HepG2 (cell line): ENCODE data around the gene ZNF584. TPM values are rescaled to one million over a fixed set of nuclear protein-coding genes. Genes with fewer than 3 reads are reported as not detected.
A peak's percentile ranks its signal among the peaks of the same experiment; 100 is the strongest.

Source experiments
- AHR ChIP-seq: IDR thresholded peaks from 2 replicates; pipeline ENCODE4 v1.6.1; 2018; ENCODE audit warnings: missing genetic modification reagents, missing compliant biosample characterization
- ARHGAP35 ChIP-seq: sonication (generic); formaldehyde crosslinking; IDR thresholded peaks from 2 replicates; pipeline ENCODE4 v1.9.0; 2022; ENCODE audit warnings: mild to moderate bottlenecking, inconsistent platforms, moderate library complexity, missing genetic modification reagents, borderline replicate concordance
- CEBPG ChIP-seq: IDR thresholded peaks from 2 replicates; pipeline ENCODE4 v1.6.1; 2016
- CEBPZ ChIP-seq: IDR thresholded peaks from 2 replicates; pipeline ENCODE4 v1.6.1; 2012; ENCODE audit warnings: low read length, improper control_type of control experiment
- CHD4 ChIP-seq: fragments of 200-600 bp; sonication (generic); IDR thresholded peaks from 2 replicates; pipeline ENCODE4 v1.7.0; 2017; ENCODE audit warnings: mild to moderate bottlenecking, low read length, borderline replicate concordance
- GPBP1L1 ChIP-seq: sonication (generic); formaldehyde crosslinking; IDR thresholded peaks from 2 replicates; pipeline ENCODE4 v1.5.0; 2020; ENCODE audit warnings: mild to moderate bottlenecking, missing genetic modification reagents
- HNF1A ChIP-seq, 2 experiments: sonication (generic) in 1 of 2; formaldehyde crosslinking in 1 of 2; IDR thresholded peaks; 2 replicates each; pipeline versions ENCODE4 v1.4.0 to v1.6.1; 2016 to 2020; ENCODE audit warnings: borderline replicate concordance in 1 of 2, low read depth in 1 of 2, mild to moderate bottlenecking in 1 of 2, missing genetic modification reagents in 1 of 2
- HNF4A ChIP-seq: sonication (generic); formaldehyde crosslinking; IDR thresholded peaks from 2 replicates; pipeline ENCODE4 v1.4.0; 2020; ENCODE audit warnings: missing genetic modification reagents
- ISX ChIP-seq: sonication (generic); formaldehyde crosslinking; conservative IDR thresholded peaks from 2 replicates; pipeline ENCODE4 v1.5.0; 2020; ENCODE audit warnings: missing genetic modification reagents
- NCOR1 ChIP-seq: fragments of 200-600 bp; sonication (generic); IDR thresholded peaks from 2 replicates; pipeline ENCODE4 v1.7.0; 2017; ENCODE audit warnings: antibody characterized with exemption, low read length, borderline replicate concordance
- SAP130 ChIP-seq: IDR thresholded peaks from 2 replicates; pipeline ENCODE4 v1.6.1; 2016; ENCODE audit warnings: low read depth
- SATB2 ChIP-seq: sonication (generic); formaldehyde crosslinking; IDR thresholded peaks from 2 replicates; pipeline ENCODE4 v1.5.0; 2020; ENCODE audit warnings: missing genetic modification reagents
- TARDBP ChIP-seq: sonication (generic); formaldehyde crosslinking; IDR thresholded peaks from 2 replicates; pipeline ENCODE4 v1.8.0; 2022; ENCODE audit warnings: mild to moderate bottlenecking, missing genetic modification reagents
- TMF1 ChIP-seq: sonication (generic); formaldehyde crosslinking; IDR thresholded peaks from 2 replicates; pipeline ENCODE4 v1.8.1; 2022; ENCODE audit warnings: low read depth, missing genetic modification reagents
- ZBTB38 ChIP-seq: sonication (generic); formaldehyde crosslinking; IDR thresholded peaks from 2 replicates; pipeline ENCODE4 v1.5.1; 2020; ENCODE audit warnings: mild to moderate bottlenecking, missing genetic modification reagents
- ZMYM4 ChIP-seq: sonication (generic); formaldehyde crosslinking; IDR thresholded peaks from 2 replicates; pipeline ENCODE4 v1.8.1; 2023; ENCODE audit warnings: mild to moderate bottlenecking, missing genetic modification reagents
- ZNF496 ChIP-seq: sonication (generic); formaldehyde crosslinking; IDR thresholded peaks from 2 replicates; pipeline ENCODE4 v1.8.1; 2023; ENCODE audit warnings: mild to moderate bottlenecking, moderate library complexity, missing genetic modification reagents; ENCODE audit not compliant: insufficient replicate concordance
- ZNF577 ChIP-seq: sonication (generic); formaldehyde crosslinking; IDR thresholded peaks from 2 replicates; pipeline ENCODE4 v1.4.0; 2020; ENCODE audit warnings: mild to moderate bottlenecking, low read depth, missing genetic modification reagents, borderline replicate concordance
- ZNF629 ChIP-seq: sonication (generic); formaldehyde crosslinking; conservative IDR thresholded peaks from 2 replicates; pipeline ENCODE4 v1.5.0; 2020; ENCODE audit warnings: missing genetic modification reagents
- ZNF766 ChIP-seq: sonication (generic); formaldehyde crosslinking; IDR thresholded peaks from 2 replicates; pipeline ENCODE4 v1.5.0; 2020; ENCODE audit warnings: missing genetic modification reagents, borderline replicate concordance
- ZSCAN9 ChIP-seq: IDR thresholded peaks from 2 replicates; pipeline ENCODE4 v1.6.1; 2016; ENCODE audit warnings: borderline replicate concordance
- polyA plus RNA-seq, 8 experiments: library from polyadenylated mRNA; depleted of rRNA in 3 of 8; stranded (reverse) in 7 of 8; unstranded in 1 of 8; fragments of >200 nt; fragmentation: Illumina TruSeq in 4 of 8; extraction: Trizol in 4 of 8; gene quantifications; 2 replicates each; pipeline versions ENCODE4 v1.2.1 to v1.2.3, GENCODE V29; 2011 to 2016; ENCODE audit warnings: low read depth in 4 of 8, missing spikeins in 1 of 8, mixed read lengths in 1 of 8; ENCODE audit not compliant: insufficient read depth in 1 of 8
- total RNA-seq, 5 experiments: library from RNA; depleted of rRNA; stranded (reverse); fragments of >200 nt; fragmentation: Illumina TruSeq; extraction: Trizol; gene quantifications; 2 replicates each; pipeline ENCODE4 v1.2.3, GENCODE V29; 2016; ENCODE audit warnings: low read depth in 1 of 5

Gene ZNF584
- total and polyA plus RNA-seq, 2 of the 13 experiments (the other 11 are each of a cell fraction or from before 2014, with no cell fraction given): 2.4 to 7.0 TPM

- no peak for TF ChIP-seq ZNF496 (CRISPR knock-in tag)
- no peak for TF ChIP-seq NCOR1
- TF ChIP-seq ZNF766 (CRISPR knock-in tag): no peak
- TF ChIP-seq HNF4A (CRISPR knock-in tag): no peak; the same call in 1 of the 2 replicates
- TF ChIP-seq SAP130 (CRISPR knock-in tag): peak; percentile 99
- peak; percentile 39 for TF ChIP-seq TARDBP (CRISPR knock-in tag)
- TF ChIP-seq GPBP1L1: no peak
- no peak; the same call in 1 of the 2 replicates for TF ChIP-seq ZBTB38 (CRISPR knock-in tag)
- no peak; the same call in 1 of the 2 replicates for TF ChIP-seq ZNF629 (CRISPR knock-in tag)
- TF ChIP-seq CHD4: no peak
- TF ChIP-seq ZNF577 (CRISPR knock-in tag): no peak
- TF ChIP-seq ZSCAN9 (CRISPR knock-in tag): 0 out of 2 replicates have a peak, but pooled peaks have one; percentile 53
- no peak for TF ChIP-seq HNF1A (IDR thresholded peaks at IDR 0.05; ENCODE audit: low read depth)
- TF ChIP-seq HNF1A (CRISPR knock-in tag; IDR thresholded peaks at IDR 0.05; ENCODE audit: borderline replicate concordance): peak; percentile 18; the same call in 1 of the 2 replicates
- TF ChIP-seq CEBPG: peak; percentile 22; the same call in 1 of the 2 replicates
- no peak for TF ChIP-seq TMF1 (CRISPR knock-in tag)
- no peak; the same call in 1 of the 2 replicates for TF ChIP-seq ARHGAP35
- no peak for TF ChIP-seq CEBPZ
- TF ChIP-seq SATB2 (CRISPR knock-in tag): peak; percentile 63; the same call in 1 of the 2 replicates
- TF ChIP-seq ISX (CRISPR knock-in tag): 0 out of 2 replicates have a peak, but pooled peaks have one; percentile 46
- TF ChIP-seq ZMYM4 (CRISPR knock-in tag): no peak
- TF ChIP-seq AHR (CRISPR knock-in tag): no peak; the same call in 1 of the 2 replicates
Measured at GRCh38 chr19:58362272-58362994, 46.0 kb upstream of the ZNF584 start, which contains the start of gene ZNF497 (continued).
